Stromal cell of bone marrow (primary cell): ENCODE results near the gene CLCF1.

Source experiments
- DNase-seq: peaks from one replicate; pipeline ENCODE4 v3.0.0-alpha.2; 2012; ENCODE audit warnings: low read depth

Gene CLCF1

DNA sequence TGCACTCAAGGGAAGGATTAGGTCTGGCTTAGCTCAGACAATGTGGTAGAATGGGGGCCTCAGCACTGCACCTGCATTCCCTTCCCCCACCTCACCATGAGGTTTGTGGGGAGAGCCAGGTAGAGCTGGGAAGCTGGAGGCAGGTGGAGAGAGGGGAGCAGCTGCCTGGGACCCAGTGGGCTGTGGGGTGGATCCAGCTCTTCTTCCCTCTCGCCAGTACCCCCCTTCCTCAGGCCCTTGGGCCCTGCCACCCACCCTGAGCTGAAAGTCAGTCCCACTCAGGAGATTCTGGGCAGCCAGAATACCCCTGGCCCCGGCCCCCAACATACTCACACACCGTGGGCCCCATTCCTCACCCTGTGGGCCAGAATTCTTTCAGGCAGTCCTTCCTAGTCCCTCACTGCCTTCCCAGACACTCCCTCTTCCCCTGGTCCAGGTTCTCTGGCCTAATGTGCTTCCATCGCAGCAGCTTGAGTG lies 17.0 kb downstream of the CLCF1 start:
- DNase-seq: no peak

GRCh38 chr11:67355794-67356386 lies 17.5 kb downstream of the CLCF1 start:
- no peak for DNase-seq

GRCh38 chr11:67355023-67355793 lies 18.2 kb downstream of the CLCF1 start:
- DNase-seq: no peak

- DNase-seq: peak; percentile 97
These were observed 19.0 kb downstream of the CLCF1 start for GRCh38 chr11:67354075-67355022.

DNA sequence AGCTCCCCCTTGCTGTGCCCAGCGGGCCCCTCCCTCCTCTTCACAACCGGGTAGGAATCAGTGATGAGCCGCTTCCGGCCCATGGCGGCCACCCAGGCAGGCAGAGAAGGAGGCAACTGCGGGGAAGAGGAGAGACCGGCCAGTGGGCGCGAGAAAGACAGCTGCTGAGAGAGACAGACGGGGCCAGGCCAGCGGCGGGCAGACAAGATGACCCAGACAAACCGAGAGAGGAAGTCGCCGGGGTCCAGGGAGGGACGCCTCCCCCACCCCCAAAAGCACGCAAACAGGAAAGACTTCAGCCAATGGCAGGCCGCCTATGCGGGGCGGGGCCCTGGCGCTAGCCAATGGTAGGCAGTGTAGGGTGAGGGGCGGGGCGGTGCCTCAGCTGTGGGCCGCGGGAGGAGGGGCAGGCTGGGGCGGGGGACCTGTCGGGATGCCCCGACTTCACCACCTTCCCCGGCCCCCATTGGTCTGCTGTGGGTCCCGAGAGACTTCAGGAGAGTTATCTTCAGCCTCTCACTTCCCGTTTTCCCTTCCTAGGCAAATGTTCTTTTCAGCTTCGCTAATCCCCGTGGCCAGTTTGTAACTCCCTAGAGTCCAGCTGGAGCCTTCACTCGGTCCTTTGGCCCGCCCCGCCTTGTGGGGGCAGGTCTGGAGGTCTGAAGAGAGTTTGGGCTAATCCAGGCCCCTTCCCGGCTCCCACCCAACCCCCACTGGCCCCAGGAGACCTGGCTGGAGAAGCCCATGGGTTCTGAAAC lies 19.9 kb downstream of the CLCF1 start, which contains the start of gene POLD4:
Gene POLD4, minus strand, starts transcription at position 230 of the 758 bp plus-strand sequence. Its CDS starts 147 bp downstream, at position 83.
- DNase-seq: peak; percentile 88

GRCh38 chr11:67352546-67353316 lies 20.7 kb downstream of the CLCF1 start:
- no peak for DNase-seq

DNA sequence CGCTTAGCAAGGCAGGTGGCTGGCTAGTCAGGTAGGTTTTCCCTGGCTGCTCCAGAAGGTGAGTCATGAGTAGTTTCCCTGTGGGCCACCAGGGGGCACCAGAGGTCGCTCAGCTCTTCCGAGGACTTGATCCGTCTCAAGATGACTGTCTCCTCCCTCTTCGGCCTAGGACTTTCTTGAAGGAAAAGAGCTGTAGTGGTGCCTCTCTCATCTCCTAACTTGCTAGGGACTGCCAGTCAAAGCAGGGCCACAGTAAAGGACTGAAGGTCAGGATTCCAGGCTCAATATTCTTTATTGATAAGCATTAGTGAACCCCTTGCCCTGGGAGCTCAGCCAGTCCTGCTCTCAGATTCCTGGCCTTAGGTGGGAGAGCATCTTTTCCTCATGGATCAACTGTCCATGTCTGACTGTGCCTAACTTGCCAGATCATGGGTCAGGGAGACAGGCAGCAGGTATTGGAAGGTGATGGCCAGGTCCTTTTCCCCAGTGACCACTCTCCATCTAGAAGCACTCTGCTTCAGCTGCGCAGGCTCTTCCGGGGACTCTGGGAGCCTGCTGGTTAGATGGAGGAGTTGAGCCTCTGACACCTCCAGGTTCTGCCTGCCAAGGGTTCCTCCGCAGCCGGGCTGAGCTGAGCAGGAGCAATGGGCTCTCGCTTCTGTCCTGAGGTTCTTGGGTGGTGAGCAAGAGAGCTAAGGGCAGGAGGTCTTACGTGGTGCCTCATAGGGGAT lies 22.0 kb downstream of the CLCF1 start:
- peak; percentile 60 for DNase-seq

GRCh38 chr11:67349928-67350465 lies 23.4 kb downstream of the CLCF1 start:
- DNase-seq: no peak

DNA sequence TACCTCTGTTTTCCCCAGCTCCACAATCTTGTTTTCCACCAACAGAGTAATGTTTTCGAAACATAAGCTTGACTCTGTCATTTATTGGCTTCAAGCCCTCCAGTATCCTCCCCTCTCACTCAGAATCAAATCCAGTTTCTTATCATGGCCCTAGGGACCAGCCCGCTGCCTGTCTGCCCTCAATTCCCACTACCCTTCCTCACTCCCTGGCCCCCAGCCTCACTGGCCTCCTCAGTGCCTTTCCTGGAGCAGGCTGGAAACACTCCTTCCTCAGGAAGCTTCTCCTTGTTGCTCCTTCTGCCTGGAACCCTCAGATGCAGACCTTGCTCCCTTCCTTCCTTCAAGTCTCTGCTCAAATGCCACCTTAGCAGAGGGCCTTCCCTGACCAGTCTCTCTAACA lies 23.9 kb downstream of the CLCF1 start:
- no peak for DNase-seq

DNA sequence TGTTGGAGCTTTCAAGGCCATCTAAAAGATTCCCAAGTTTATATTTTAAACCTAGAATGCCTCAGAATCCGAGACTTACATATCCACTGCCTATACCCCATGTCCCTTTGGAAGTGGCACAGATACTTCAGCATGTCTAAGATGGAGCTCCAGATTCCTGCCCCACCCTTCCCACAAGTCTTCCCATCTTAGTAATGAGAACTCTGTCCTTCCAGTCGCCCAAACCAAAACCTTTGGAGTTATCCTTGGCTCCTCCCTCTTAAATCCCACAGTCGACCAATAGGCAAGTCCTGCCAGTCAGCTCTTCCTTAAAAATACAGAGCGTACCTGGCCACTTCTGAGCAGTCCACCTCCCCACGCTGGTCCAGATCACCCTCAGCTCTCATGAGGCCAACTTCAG lies 24.4 kb downstream of the CLCF1 start:
- no peak for DNase-seq

DNA sequence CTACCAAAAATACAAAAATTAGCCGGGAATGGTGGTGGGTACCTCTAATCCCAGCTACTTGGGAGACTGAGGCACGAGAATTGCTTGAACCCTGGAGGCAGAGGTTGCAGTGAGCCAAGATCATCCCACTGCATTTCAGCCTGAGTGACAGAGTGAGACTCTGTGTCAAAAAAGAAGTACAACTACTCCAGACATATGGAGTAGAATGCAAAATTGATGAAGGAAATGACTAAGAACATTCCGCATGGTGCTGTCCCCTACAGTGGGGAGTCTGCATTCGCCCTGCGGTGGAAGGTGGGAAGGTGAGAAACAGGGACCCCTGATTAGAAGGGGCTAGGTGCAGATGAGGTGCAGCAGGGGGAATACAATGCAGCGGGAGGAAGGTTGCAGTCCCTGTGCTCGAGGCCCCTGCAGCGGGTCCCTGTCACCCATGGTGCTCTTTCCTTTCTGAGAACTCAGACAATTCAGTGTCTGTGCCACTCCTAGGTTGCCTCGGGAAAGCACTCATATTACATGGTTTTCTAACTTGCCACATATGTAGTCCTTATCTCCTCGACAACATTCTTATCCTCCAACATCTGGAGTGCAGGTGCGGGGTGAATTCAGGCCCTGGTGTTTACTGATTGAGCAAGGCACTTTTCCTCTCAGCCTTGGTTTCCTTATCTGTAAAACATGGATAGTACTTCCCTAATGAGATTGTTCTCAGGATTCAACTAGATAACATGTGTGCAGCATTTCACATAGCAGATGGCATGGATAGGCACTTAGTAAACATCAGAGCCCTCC lies 25.2 kb downstream of the CLCF1 start:
- DNase-seq: no peak

DNA sequence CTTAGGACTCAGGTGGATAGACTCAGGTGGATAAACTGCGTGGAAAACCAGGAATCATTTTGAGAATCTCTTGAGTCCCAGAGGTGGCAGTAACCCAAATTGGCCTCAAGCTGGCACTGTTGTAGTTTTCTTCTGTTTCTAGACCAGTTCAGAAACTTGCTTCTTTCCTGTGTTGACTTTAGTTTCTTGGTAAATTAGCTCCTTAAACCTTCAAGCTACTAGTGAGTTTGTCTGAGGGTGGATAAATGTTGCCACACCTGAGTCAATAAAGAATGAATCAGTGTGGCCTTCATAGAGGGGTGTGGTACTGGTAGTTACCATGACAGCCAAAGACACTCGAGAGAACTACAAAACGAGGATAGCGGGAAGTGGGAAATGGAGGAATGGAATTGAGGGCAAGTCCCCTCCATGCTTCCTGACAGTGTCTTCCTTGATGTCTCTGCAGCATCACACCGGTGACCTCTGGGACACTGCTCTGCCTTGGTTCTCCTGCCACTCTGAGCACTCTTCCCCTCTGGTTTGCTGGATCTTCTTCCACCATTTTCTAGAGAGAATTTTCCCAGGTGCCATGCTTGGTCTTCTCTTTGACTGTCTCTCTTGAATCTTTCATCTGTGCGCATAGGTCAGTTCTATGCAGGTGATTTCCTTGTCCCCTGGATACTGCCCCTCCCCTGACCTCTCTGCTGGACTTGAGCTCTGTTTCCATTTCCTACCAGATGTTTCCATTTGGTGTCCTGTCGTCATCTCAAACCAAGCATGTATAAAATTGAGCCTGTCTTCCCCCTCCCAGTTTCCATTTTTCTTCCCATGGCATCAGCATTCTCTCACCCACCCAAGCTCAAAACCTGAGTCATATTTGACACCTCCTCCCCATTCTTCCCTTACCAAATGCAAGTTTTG lies 27.2 kb downstream of the CLCF1 start:
- peak; percentile 50 for DNase-seq

- DNase-seq: no peak
These were observed 28.0 kb downstream of the CLCF1 start for GRCh38 chr11:67345247-67345919.

- no peak for DNase-seq
These were observed 29.1 kb downstream of the CLCF1 start for GRCh38 chr11:67344264-67344663.

- DNase-seq: no peak
These were observed 36.1 kb downstream of the CLCF1 start for GRCh38 chr11:67337257-67337656.

- DNase-seq: no peak
These were observed 41.2 kb downstream of the CLCF1 start for GRCh38 chr11:67332081-67332691.

GRCh38 chr11:67323526-67323925 lies 49.9 kb downstream of the CLCF1 start:
- no peak for DNase-seq
